SK-N-MC (cell line): ENCODE results near the gene ARHGAP26.
A peak's percentile ranks its signal among the peaks of the same experiment; 100 is the strongest.

Experiments
- DNase-seq: peaks from one replicate; pipeline ENCODE4 v3.0.0-alpha.2; 2011; ENCODE audit warnings: low read depth, low spot score
- H3K27ac ChIP-seq: fragments of 200-600 bp; sonication (generic); 2 replicates; pipeline ENCODE4 v1.5.1; 2016; ENCODE audit warnings: mixed run types
- H3K36me3 ChIP-seq: fragments of 200-600 bp; sonication (generic); 2 replicates; pipeline ENCODE4 v1.6.1; 2017; ENCODE audit warnings: antibody characterized with exemption, low read length, mixed read lengths; ENCODE audit not compliant: insufficient read depth
- H3K4me3 ChIP-seq: fragments of 200-600 bp; sonication (generic); 2 replicates; pipeline ENCODE4 v1.5.1; 2016
- H3K9ac ChIP-seq: fragments of 200-600 bp; sonication (generic); 2 replicates; pipeline ENCODE4 v1.8.0; 2017; ENCODE audit warnings: mixed run types, mixed read lengths; ENCODE audit not compliant: insufficient read length
- H3K9me3 ChIP-seq: fragments of 200-600 bp; sonication (generic); 2 replicates; pipeline ENCODE4 v1.6.1; 2017; ENCODE audit warnings: low read depth, mild to moderate bottlenecking, antibody characterized with exemption, low read length, moderate library complexity, mixed read lengths
- EZH2 ChIP-seq: fragments of 200-600 bp; sonication (generic); IDR thresholded peaks from one replicate; pipeline ENCODE4 v1.6.1; 2017; ENCODE audit warnings: antibody characterized with exemption
- FOXP2 ChIP-seq: optimal IDR thresholded peaks from 2 replicates; pipeline ENCODE3; 2011; ENCODE audit warnings: mild to moderate bottlenecking, moderate library complexity; ENCODE audit not compliant: insufficient read depth; ENCODE audit errors: extremely low read length, control extremely low read depth
- POLR2AphosphoS5 ChIP-seq: IDR thresholded peaks from 2 replicates; pipeline ENCODE4 v1.6.1; 2012; ENCODE audit warnings: mild to moderate bottlenecking, low read depth, low read length, borderline replicate concordance

The ARHGAP26 gene

GRCh38 chr5:143183989-143184388 is 413.8 kb downstream of the ARHGAP26 start:
- no peak overlapping the region for H3K4me3 ChIP-seq
- no peak overlapping the region for H3K9ac ChIP-seq
- TF ChIP-seq EZH2 (no peak), POLR2AphosphoS5 (no peak), FOXP2 (no peak)
- no peak for DNase-seq
- H3K36me3 ChIP-seq, result no peaks in the 10 kb centered on the region
- H3K9me3 ChIP-seq, result no peaks in the 10 kb centered on the region
- H3K27ac ChIP-seq, result no peak overlapping the region

GRCh38 chr5:143186623-143187022 is 416.4 kb downstream of the ARHGAP26 start:
- Histone ChIP-seq H3K9ac (no peak overlapping the region), H3K27ac (no peak overlapping the region), H3K9me3 (no peaks in the 10 kb centered on the region), H3K36me3 (no peaks in the 10 kb centered on the region), H3K4me3 (no peak overlapping the region)
- no peak for DNase-seq
- TF ChIP-seq POLR2AphosphoS5 (no peak), FOXP2 (no peak), EZH2 (no peak)

- H3K9me3 ChIP-seq, result no peaks in the 10 kb centered on the region
- H3K4me3 ChIP-seq, result no peak overlapping the region
- H3K9ac ChIP-seq, result no peak overlapping the region
- H3K27ac ChIP-seq, result no peak overlapping the region
- DNase-seq, result no peak
- no peak for TF ChIP-seq FOXP2
- no peak for TF ChIP-seq POLR2AphosphoS5
- no peak for TF ChIP-seq EZH2
- no peaks in the 10 kb centered on the region for H3K36me3 ChIP-seq
Measured at GRCh38 chr5:143187495-143187894, 417.3 kb downstream of the ARHGAP26 start.

GRCh38 chr5:143188083-143188482 is 417.9 kb downstream of the ARHGAP26 start:
- no peak for DNase-seq
- TF ChIP-seq FOXP2 (no peak), POLR2AphosphoS5 (no peak), EZH2 (no peak)
- no peaks in the 10 kb centered on the region for H3K36me3 ChIP-seq
- no peak overlapping the region for H3K9ac ChIP-seq
- no peak overlapping the region for H3K4me3 ChIP-seq
- no peaks in the 10 kb centered on the region for H3K9me3 ChIP-seq
- no peak overlapping the region for H3K27ac ChIP-seq

- H3K9me3 ChIP-seq, result no peaks in the 10 kb centered on the region
- no peak overlapping the region for H3K27ac ChIP-seq
- H3K9ac ChIP-seq, result no peak overlapping the region
- DNase-seq, result no peak
- H3K4me3 ChIP-seq, result no peak overlapping the region
- no peaks in the 10 kb centered on the region for H3K36me3 ChIP-seq
- TF ChIP-seq FOXP2, result no peak
Measured at GRCh38 chr5:143188692-143189091, 418.5 kb downstream of the ARHGAP26 start.

- Histone ChIP-seq H3K4me3 (no peak overlapping the region), H3K36me3 (no peaks in the 10 kb centered on the region), H3K9ac (no peak overlapping the region), H3K27ac (no peak overlapping the region), H3K9me3 (no peaks in the 10 kb centered on the region)
- TF ChIP-seq FOXP2 (no peak), EZH2 (no peak)
- no peak for DNase-seq
Measured at GRCh38 chr5:143190260-143190810, 420.2 kb downstream of the ARHGAP26 start.

- Histone ChIP-seq H3K27ac (no peak overlapping the region), H3K9me3 (no peaks in the 10 kb centered on the region), H3K36me3 (no peaks in the 10 kb centered on the region), H3K9ac (no peak overlapping the region), H3K4me3 (no peak overlapping the region)
- no peak for DNase-seq
- no peak for TF ChIP-seq EZH2
- no peak for TF ChIP-seq FOXP2
Measured at GRCh38 chr5:143191720-143192119, 421.5 kb downstream of the ARHGAP26 start.

- DNase-seq, result no peak
- TF ChIP-seq FOXP2 (no peak), EZH2 (no peak), POLR2AphosphoS5 (no peak)
- Histone ChIP-seq H3K9me3 (no peaks in the 10 kb centered on the region), H3K4me3 (no peak overlapping the region), H3K9ac (no peak overlapping the region), H3K27ac (no peak overlapping the region), H3K36me3 (no peaks in the 10 kb centered on the region)
Measured at GRCh38 chr5:143192191-143192900, 422.2 kb downstream of the ARHGAP26 start.

GRCh38 chr5:143194206-143194605 is 424.0 kb downstream of the ARHGAP26 start:
- Histone ChIP-seq H3K9me3 (no peaks in the 10 kb centered on the region), H3K4me3 (no peak overlapping the region), H3K27ac (no peak overlapping the region), H3K9ac (no peak overlapping the region), H3K36me3 (no peaks in the 10 kb centered on the region)
- DNase-seq, result peak; percentile 3
- no peak for TF ChIP-seq POLR2AphosphoS5
- TF ChIP-seq FOXP2, result no peak
- no peak for TF ChIP-seq EZH2
